ENCODE data around the gene KLHL30.
"Not testable (repeated sequence)": the region's sequence is repeated elsewhere in the genome, so short reads cannot be mapped to it uniquely, and the experiment has no call there.

The KLHL30 gene

GRCh38 chr2:238163481-238164198, 25.2 kb downstream of the KLHL30 start:
- DNase-seq: no peak

GRCh38 chr2:238164906-238165287, 26.4 kb downstream of the KLHL30 start:
- no peak for DNase-seq

DNA sequence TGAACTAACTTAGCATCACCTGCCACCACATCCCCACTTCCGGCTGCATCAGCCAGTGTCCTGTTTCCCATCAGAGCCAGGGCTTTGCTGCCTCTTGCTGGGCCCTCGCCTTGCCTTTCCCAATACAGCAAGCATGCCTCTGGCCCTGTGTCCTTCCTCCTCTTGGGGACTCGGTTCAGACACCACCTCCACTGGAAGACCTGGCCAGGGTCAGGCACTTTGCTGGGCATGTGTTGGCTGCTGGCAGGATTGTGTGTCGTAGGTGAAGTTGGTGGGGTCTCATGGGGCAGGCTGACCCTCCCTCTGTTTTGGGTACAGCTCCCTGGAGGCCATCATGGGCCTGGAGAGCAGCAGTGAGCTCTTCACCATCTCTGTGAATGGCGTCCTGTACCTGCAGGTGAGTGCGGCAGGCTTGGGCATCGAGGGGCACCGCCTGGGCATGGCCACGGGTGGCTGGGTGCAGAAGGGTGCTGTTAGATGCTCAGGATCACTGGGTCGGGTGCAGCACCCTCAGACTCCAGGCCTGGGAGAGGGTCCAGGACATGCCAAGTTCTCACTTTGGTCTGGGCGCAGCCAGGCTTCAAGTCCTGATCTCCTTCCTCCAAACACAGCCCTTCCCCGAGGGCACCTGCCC, 26.9 kb downstream of the KLHL30 start:
- no peak for DNase-seq

DNA sequence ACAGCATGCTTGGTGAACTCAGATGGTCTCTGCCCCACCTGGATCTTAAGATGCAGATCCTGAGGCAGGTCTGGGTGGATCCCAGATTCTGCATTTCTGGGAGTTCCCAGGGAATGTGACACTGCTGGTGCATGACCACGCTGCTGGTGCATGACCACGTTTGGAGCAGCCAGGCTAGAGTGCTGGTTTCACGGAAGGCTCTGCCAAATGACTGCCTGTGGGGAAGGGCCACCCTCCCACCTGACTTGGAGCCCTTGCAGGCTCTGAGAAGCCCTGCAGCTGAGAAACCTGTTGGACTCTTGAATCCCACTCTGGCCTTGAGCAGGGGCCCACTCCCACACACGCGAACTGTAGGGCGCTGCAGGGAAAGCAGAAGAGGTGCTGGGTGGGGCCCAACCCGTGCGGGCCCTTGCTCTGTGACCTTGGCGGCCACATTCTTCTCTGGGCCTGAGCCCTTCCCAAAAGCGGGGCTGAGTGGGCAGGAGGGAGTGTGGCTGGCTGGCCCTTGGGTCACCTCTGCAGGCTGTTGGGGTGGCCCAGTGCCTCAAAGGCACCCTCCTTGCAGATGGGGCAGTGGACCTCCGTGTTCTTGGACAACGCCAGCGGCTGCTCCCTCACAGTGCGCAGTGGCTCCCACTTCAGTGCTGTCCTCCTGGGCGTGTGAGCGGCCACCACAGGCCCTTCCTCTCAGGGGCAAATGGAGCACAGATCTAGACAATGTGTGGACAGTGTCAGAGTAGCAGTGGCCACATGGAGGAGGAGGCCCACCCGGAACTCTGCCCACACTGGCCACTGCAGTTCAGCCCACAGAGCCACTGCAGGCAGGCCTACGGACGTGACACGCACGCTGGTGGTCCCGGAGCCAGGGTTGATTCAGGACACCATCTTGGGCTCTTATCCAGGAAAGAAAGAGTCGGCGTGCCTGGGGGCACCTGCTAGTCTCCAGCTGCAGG, 28.2 kb downstream of the KLHL30 start:
- DNase-seq: no peak

DNA sequence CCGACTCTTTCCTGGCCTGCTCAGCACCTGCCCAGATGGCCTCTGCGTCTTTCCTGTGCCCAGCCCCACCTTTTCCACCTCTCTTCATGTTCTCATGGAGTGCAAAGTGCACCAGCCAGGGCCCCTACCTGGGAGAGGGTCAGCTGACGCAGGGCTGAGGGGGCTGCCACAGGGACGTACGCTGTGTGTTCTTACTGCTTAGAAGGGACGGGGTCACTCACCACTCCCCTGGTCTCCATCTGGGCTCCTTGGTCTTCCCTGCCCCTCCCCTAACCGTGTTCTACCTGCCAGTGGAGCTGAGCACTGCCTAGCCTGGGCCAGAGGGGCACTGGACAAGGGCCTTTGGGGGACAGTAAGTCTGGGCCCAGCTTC, 28.9 kb downstream of the KLHL30 start:
- DNase-seq: no peak

- DNase-seq: no peak
Observed at GRCh38 chr2:238167761-238168160, 29.3 kb downstream of the KLHL30 start.

GRCh38 chr2:238168196-238169047, 30.0 kb downstream of the KLHL30 start:
- no peak for DNase-seq

DNA sequence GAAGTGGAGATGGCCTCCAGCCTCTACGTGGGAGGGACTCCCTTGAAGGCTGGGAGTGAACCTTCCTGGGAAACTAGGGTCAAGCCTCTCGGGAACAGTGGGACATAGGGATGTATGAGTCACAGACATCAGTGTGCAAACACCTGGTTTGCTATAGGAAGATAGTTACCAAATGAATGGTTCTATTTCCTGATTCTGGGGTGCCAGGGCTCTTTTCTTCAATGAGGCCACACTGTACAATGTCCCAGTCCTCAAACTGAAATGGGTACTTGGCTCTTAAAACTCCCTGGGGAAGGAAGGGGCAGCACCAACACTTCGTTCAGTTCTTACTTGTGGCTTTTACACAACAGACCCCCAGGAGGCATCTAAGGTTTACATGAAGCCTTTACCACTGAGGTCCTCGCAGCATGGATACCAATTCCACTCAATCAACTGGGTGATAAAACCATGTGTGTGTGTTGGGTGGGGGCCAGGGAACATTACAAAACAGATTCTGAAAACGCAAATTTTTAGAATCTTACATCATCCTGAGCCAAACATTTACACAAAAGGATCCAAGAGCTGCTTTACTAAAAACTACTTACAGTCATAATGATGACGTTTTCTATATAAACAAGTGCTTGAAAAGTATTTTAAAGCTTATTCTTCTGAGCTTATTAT, 30.7 kb downstream of the KLHL30 start:
- DNase-seq: no peak

DNA sequence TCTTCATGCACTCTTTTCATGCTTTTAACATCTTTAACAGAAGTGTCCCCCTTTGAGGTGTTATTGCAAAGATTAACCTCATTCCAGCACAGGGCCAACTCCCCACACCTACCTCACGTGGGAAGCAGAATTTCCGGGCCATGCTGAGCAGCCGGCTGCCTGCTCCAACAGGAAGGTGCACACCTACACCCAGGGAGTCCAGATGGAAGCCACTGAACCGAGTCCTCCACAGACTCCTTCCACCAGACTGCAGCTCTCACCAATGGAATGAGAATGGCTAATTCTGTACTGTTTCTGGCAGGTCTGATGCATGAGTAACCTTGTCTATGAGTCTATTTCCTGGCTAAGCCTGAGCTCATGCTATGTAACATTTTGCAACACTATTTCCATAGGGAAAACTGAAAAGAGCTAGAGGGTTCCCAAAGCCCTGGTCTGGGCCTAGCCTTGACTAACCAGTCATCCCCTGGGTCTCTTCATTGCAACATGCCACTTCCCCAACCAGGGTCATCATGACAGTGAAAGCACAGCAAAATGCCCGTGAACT, 31.3 kb downstream of the KLHL30 start:
- DNase-seq: no peak

GRCh38 chr2:238170386-238171071, 32.1 kb downstream of the KLHL30 start:
- DNase-seq: no peak

GRCh38 chr2:238171072-238171431, 32.6 kb downstream of the KLHL30 start:
- DNase-seq: not testable (repeated sequence)

- DNase-seq: no peak
Observed at GRCh38 chr2:238171575-238172187, 33.2 kb downstream of the KLHL30 start.

DNA sequence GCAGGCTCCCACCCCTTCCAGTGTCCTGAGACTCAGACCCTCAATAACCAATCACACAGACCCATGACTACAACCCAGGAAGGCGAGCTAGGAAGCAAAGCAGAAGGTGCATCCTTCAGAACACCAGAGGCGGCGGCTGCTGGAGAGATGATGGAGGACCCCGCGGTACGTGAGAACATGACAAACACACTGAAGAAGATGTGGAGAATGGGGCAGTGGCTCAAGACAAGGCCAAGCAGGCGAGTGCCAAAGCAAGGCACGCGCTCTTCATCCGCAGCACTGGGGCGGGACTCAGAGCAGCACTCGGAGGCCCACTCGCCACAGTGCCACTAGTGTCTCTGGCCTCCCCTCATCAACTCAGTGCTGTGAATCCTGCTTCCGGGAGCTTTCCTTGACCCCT, 34.0 kb downstream of the KLHL30 start:
- no peak for DNase-seq

DNA sequence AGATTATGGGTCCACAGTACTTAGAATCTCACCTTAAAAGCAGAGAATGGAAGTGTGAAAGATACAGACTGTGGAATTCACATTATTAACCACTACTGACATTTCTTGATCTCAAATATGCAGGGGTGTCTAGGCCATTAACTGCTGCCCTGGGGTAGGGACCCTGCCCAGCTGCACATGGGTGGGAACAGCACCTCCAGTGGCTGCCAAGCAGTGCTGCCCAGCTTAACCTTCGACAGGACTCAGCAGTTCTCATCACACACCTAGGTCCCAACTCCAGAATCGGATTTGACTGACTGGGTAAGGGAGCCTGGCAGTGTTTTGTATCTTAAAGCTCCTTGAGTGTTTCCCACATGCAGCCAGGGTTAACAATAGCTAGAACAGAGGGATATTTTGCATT, 35.2 kb downstream of the KLHL30 start:
- DNase-seq: no peak

DNA sequence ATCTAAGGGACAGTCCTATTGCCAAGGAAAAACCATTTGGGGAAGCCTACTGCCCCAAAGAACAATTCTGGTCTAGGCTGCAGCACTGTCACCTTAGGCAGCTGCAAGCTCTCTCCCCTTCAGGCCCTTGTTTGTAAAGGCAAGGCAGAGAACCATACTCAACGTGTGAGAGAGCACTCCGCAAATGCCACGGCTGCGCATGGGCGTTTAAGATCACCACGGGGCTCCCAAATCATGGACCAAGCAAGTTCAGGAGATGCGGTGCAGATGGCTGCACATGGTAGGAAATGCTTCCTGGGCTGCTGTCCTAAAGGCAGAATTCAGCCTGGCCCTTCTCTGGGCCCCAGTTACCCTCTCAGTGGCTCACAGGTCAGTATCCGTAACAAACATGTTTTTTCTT, 35.8 kb downstream of the KLHL30 start:
- DNase-seq: no peak

- no peak for DNase-seq
Observed at GRCh38 chr2:238174701-238175100, 36.2 kb downstream of the KLHL30 start.

GRCh38 chr2:238176613-238177012, 38.1 kb downstream of the KLHL30 start:
- no peak for DNase-seq

GRCh38 chr2:238180554-238180953, 42.1 kb downstream of the KLHL30 start:
- DNase-seq: no peak

GRCh38 chr2:238182362-238182761, 43.9 kb downstream of the KLHL30 start:
- no peak for DNase-seq

GRCh38 chr2:238183821-238184220, 45.4 kb downstream of the KLHL30 start:
- no peak for DNase-seq

Measured in NCI-H2081 treated with DMSO at 0.1 percent for 48 hours (cell line).